Naive thymus-derived CD4-positive, alpha-beta T cell (primary cell): ENCODE data around the gene RBMS3. TPM values are rescaled to one million over a fixed set of nuclear protein-coding genes. Genes with fewer than 3 reads are reported as not detected.

ENCODE experiments used
- ATAC-seq: fragments of 150-1000 bp; cut with Tn5 transposase; 2 replicates; pipeline ENCODE4 v1.10.0; 2021; ENCODE audit warnings: mild to moderate bottlenecking, moderate library complexity
- CTCF ChIA-PET: fragments of 350-600 bp; sonication (Branson Sonifier 250); formaldehyde crosslinking; loops from one replicate; lab custom pipeline; 2021; ENCODE audit warnings: antibody characterized with exemption; lab: Charles Lee
- POLR2A ChIA-PET: fragments of 350-600 bp; sonication (Branson Sonifier 250); formaldehyde crosslinking; loops from one replicate; lab custom pipeline; 2021; ENCODE audit warnings: antibody characterized with exemption, inconsistent platforms; lab: Charles Lee
- DNase-seq, 9 donors: peaks; one replicate each; pipeline versions ENCODE4 v3.0.0 to v3.0.0-alpha.2; 2020 to 2022; ENCODE audit warnings: mixed read lengths in 1 of 9
- H3K27ac ChIP-seq: one replicate; pipeline ENCODE4 v1.7.0; 2013; ENCODE audit warnings: mild to moderate bottlenecking, low read depth, low read length, moderate library complexity
- H3K27me3 ChIP-seq, 2 donors: one replicate each; pipeline ENCODE4 v1.7.0; 2013; ENCODE audit warnings: low read length in 2 of 2, mild to moderate bottlenecking in 2 of 2, moderate library complexity in 2 of 2; ENCODE audit not compliant: control insufficient read depth in 2 of 2, insufficient read depth in 2 of 2
- H3K36me3 ChIP-seq, 3 experiments: 1 replicate in 2 of 3; 2 replicates in 1 of 3; pipeline ENCODE4 v1.7.0; 2013; ENCODE audit warnings: low read length in 3 of 3, mild to moderate bottlenecking in 3 of 3, moderate library complexity in 1 of 3; ENCODE audit not compliant: insufficient read depth in 3 of 3, control insufficient read depth in 2 of 3
- H3K4me1 ChIP-seq, 2 donors: one replicate each; pipeline ENCODE4 v1.7.0; 2013; ENCODE audit warnings: low read length in 2 of 2, mild to moderate bottlenecking in 2 of 2, moderate library complexity in 1 of 2; ENCODE audit not compliant: control insufficient read depth in 2 of 2, insufficient read depth in 2 of 2
- H3K4me3 ChIP-seq: 2 replicates; pipeline ENCODE4 v1.7.0; 2013; ENCODE audit warnings: mild to moderate bottlenecking, low read length
- H3K9me3 ChIP-seq, 3 experiments: 1 replicate in 2 of 3; 2 replicates in 1 of 3; pipeline ENCODE4 v1.7.0; 2013; ENCODE audit warnings: low read length in 3 of 3; ENCODE audit not compliant: control insufficient read depth in 2 of 3
- H3K27ac Mint-ChIP-seq, 9 donors: one replicate each; pipeline ENCODE4 v1.8.0; 2020 to 2022; ENCODE audit warnings: mixed read lengths in 9 of 9, mild to moderate bottlenecking in 8 of 9, moderate library complexity in 5 of 9, inconsistent platforms in 2 of 9
- H3K27me3 Mint-ChIP-seq, 5 donors: one replicate each; pipeline ENCODE4 v1.8.0; 2021 to 2022; ENCODE audit warnings: mixed read lengths in 5 of 5, mild to moderate bottlenecking in 1 of 5
- H3K36me3 Mint-ChIP-seq, 5 donors: one replicate each; pipeline ENCODE4 v1.8.0; 2020 to 2022; ENCODE audit warnings: mixed read lengths in 5 of 5, mild to moderate bottlenecking in 3 of 5, inconsistent platforms in 1 of 5
- H3K4me1 Mint-ChIP-seq, 7 donors: one replicate each; pipeline ENCODE4 v1.8.0; 2020 to 2022; ENCODE audit warnings: mixed read lengths in 7 of 7, mild to moderate bottlenecking in 3 of 7, inconsistent platforms in 1 of 7
- H3K4me3 Mint-ChIP-seq, 10 donors: one replicate each; pipeline ENCODE4 v1.8.0; 2020 to 2022; ENCODE audit warnings: mild to moderate bottlenecking in 10 of 10, mixed read lengths in 10 of 10, moderate library complexity in 6 of 10, inconsistent platforms in 2 of 10
- H3K9me3 Mint-ChIP-seq, 11 donors: one replicate each; pipeline ENCODE4 v1.8.0; 2020 to 2022; ENCODE audit warnings: mixed read lengths in 11 of 11, mild to moderate bottlenecking in 4 of 11, inconsistent platforms in 1 of 11, moderate library complexity in 1 of 11
- intact Hi-C, 2 donors: fragments of 100-400 bp; cut with micrococcal nuclease; formaldehyde crosslinking; loops; one replicate each; pipeline ENCODE4 v1.15.1; 2023
- polyA plus RNA-seq, 2 donors: library from polyadenylated mRNA; unstranded; fragments of 300-500 nt; fragmentation: Illumina TruSeq; gene quantifications; one replicate each; pipeline ENCODE4 v1.2.3, GENCODE V29; 2021
- total RNA-seq, 6 experiments: library from RNA in 5 of 6; stranded (reverse) in 5 of 6; gene quantifications; 1 replicate in 5 of 6; 2 replicates in 1 of 6; pipeline ENCODE4 v1.2.3 and lab custom pipeline; 2021 to 2026

RBMS3 gene
- total and polyA plus RNA-seq, 7 experiments from 2014 or later = 0.15 to 4.9 (median 0.49) TPM

DNA sequence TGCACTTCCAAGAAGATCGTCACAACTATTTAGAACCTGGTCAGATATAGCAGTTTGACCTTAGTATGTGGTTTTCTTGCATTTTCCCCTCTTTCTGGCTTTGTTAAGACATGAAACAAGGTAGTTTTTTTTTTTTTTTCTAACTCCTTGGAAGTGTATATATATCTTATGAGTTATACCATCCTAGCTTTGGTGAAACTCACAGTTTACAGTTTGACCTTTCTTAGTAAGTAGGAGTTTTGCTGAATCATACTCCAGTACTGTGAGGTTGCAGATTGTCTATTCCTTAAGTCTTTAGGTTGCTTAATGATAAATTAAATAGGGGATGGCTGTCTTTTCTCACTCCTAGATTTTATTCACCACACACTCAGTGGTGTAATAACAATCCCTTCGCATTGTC, 325.0 kb downstream of the RBMS3 start:
- ChIA-PET CTCF (interaction anchor here (0.7 kb wide), 1 partner anchor 978 kb away, joined by 3 read pairs; no protein-coding TSS in a partner anchor), POLR2A (no interaction called here)
- Mint-ChIP-seq H3K4me1 (no peaks in the 10 kb centered on the region), H3K27me3 (no peaks in the 10 kb centered on the region), H3K9me3 (peaks cover 0 to 1% (median 0%) of the 10 kb centered on the region in 11 donors), H3K36me3 (no peaks in the 10 kb centered on the region), H3K27ac (no peak overlapping the region), H3K4me3 (no peak overlapping the region)
- Histone ChIP-seq H3K4me3 (no peak overlapping the region), H3K4me1 (no peaks in the 10 kb centered on the region), H3K27me3 (no peaks in the 10 kb centered on the region), H3K27ac (no peak overlapping the region), H3K9me3 (no peaks in the 10 kb centered on the region), H3K36me3 (no peaks in the 10 kb centered on the region)
- DNase-seq (no peak), ATAC-seq (no peak)
- intact Hi-C loops = no loop called here

- H3K4me1 ChIP-seq = no peaks in the 10 kb centered on the region
- CTCF ChIA-PET = no interaction called here
- intact Hi-C loops = no loop called here
These were observed 325.5 kb downstream of the RBMS3 start for GRCh38 chr3:29606416-29606815.

GRCh38 chr3:29608414-29609327, 327.8 kb downstream of the RBMS3 start:
- Histone ChIP-seq H3K4me1 (no peaks in the 10 kb centered on the region), H3K27ac (no peak overlapping the region), H3K4me3 (no peak overlapping the region), H3K9me3 (no peaks in the 10 kb centered on the region), H3K36me3 (no peaks in the 10 kb centered on the region), H3K27me3 (no peaks in the 10 kb centered on the region)
- DNase-seq (no peak), ATAC-seq (no peak)
- no peak overlapping the region for H3K4me3 Mint-ChIP-seq
- ChIA-PET POLR2A (no interaction called here), CTCF (no interaction called here)
- no peaks in the 10 kb centered on the region for H3K27me3 Mint-ChIP-seq
- intact Hi-C loops = no loop called here
- H3K36me3 Mint-ChIP-seq = no peaks in the 10 kb centered on the region
- no peaks in the 10 kb centered on the region for H3K4me1 Mint-ChIP-seq
- no peak overlapping the region for H3K27ac Mint-ChIP-seq
- peaks cover 0 to 1% (median 0%) of the 10 kb centered on the region in 11 donors for H3K9me3 Mint-ChIP-seq

More at GRCh38 chr3:29606416-29606815, 325.5 kb downstream of the RBMS3 start:
- H3K4me1 Mint-ChIP-seq = no peaks in the 10 kb centered on the region
- H3K27me3 Mint-ChIP-seq = no peaks in the 10 kb centered on the region
- no peak overlapping the region for H3K27ac Mint-ChIP-seq
- H3K36me3 Mint-ChIP-seq = no peaks in the 10 kb centered on the region
- H3K4me3 Mint-ChIP-seq = no peak overlapping the region
- ATAC-seq (no peak), DNase-seq (no peak)
- Histone ChIP-seq H3K27ac (no peak overlapping the region), H3K4me3 (no peak overlapping the region), H3K36me3 (no peaks in the 10 kb centered on the region), H3K27me3 (no peaks in the 10 kb centered on the region), H3K9me3 (no peaks in the 10 kb centered on the region)
- peaks cover 0 to 1% (median 0%) of the 10 kb centered on the region in 11 donors for H3K9me3 Mint-ChIP-seq
- POLR2A ChIA-PET = no interaction called here

DNA sequence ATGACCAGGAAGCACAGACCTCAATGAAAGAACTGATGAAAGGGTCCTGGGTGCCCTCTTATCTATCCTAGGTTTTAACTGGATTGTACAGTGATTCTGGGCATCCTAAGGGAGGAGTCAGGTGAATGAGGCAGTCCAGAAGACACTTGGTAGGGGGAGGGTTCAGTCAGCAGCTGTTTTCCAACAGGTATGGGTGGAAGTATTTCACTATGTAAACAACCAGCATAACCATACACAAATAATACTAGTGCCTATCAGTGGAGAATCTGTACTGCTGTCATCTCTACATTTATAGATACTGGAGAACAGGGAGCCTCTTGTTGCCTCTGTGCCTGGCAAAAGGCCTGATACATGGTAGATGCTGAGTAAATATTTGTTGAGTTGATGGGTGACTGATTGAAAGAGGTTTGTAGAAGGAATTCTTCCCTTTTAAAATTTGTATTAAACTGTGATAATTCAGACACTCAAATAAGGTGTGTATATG, 328.5 kb downstream of the RBMS3 start:
- no peak overlapping the region for H3K4me3 Mint-ChIP-seq
- H3K36me3 Mint-ChIP-seq = no peaks in the 10 kb centered on the region
- ATAC-seq = no peak
- Histone ChIP-seq H3K27ac (no peak overlapping the region), H3K36me3 (no peaks in the 10 kb centered on the region), H3K9me3 (no peaks in the 10 kb centered on the region), H3K27me3 (no peaks in the 10 kb centered on the region), H3K4me1 (no peaks in the 10 kb centered on the region), H3K4me3 (no peak overlapping the region)
- H3K27ac Mint-ChIP-seq = no peak overlapping the region
- peaks cover 0 to 1% (median 0%) of the 10 kb centered on the region in 11 donors for H3K9me3 Mint-ChIP-seq
- intact Hi-C loops = no loop called here
- H3K27me3 Mint-ChIP-seq = no peaks in the 10 kb centered on the region
- DNase-seq = no peak
- no peaks in the 10 kb centered on the region for H3K4me1 Mint-ChIP-seq
- ChIA-PET POLR2A (no interaction called here), CTCF (no interaction called here)

- no peaks in the 10 kb centered on the region for H3K27me3 ChIP-seq
- no peak overlapping the region for H3K27ac Mint-ChIP-seq
- no peaks in the 10 kb centered on the region for H3K9me3 Mint-ChIP-seq
- H3K9me3 ChIP-seq = no peaks in the 10 kb centered on the region
- no peak overlapping the region for H3K27ac ChIP-seq
- H3K4me3 Mint-ChIP-seq = no peak overlapping the region
- no peak overlapping the region for H3K4me3 ChIP-seq
- ChIA-PET POLR2A (no interaction called here), CTCF (no interaction called here)
- H3K4me1 ChIP-seq = no peaks in the 10 kb centered on the region
- no peaks in the 10 kb centered on the region for H3K36me3 ChIP-seq
- DNase-seq (no peak), ATAC-seq (no peak)
- intact Hi-C loops = no loop called here
- no peaks in the 10 kb centered on the region for H3K36me3 Mint-ChIP-seq
- H3K27me3 Mint-ChIP-seq = no peaks in the 10 kb centered on the region
- no peaks in the 10 kb centered on the region for H3K4me1 Mint-ChIP-seq
These were observed 329.9 kb downstream of the RBMS3 start for GRCh38 chr3:29610781-29611180.

DNA sequence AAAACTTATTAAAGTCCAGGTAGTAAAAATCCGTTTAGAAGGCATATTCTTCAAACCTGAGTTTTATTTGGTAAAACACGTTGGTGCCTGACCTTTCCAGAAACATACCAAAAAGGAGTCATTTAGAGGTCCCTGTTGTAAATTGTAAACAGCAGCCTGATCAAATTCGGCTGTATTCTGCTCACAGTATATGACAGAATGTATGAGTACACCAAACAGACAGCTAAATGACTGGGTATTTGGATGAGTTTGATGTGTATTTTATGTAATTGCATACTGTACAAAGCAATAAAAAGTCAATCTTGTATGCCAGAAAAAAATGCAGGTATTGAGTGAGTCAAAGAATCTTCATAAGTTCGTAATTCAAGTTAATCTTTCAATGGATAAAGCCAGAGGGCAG, 330.4 kb downstream of the RBMS3 start:
- intact Hi-C loops = no loop called here
- Mint-ChIP-seq H3K27me3 (no peaks in the 10 kb centered on the region), H3K27ac (no peak overlapping the region), H3K36me3 (no peaks in the 10 kb centered on the region), H3K4me3 (no peak overlapping the region), H3K9me3 (no peaks in the 10 kb centered on the region), H3K4me1 (no peaks in the 10 kb centered on the region)
- ATAC-seq (no peak), DNase-seq (no peak)
- Histone ChIP-seq H3K36me3 (no peaks in the 10 kb centered on the region), H3K27ac (no peak overlapping the region), H3K9me3 (no peaks in the 10 kb centered on the region), H3K4me3 (no peak overlapping the region), H3K4me1 (no peaks in the 10 kb centered on the region), H3K27me3 (no peaks in the 10 kb centered on the region)
- CTCF ChIA-PET = no interaction called here
- POLR2A ChIA-PET = no interaction called here

GRCh38 chr3:29612536-29612935, 331.7 kb downstream of the RBMS3 start:
- H3K27me3 ChIP-seq = no peaks in the 10 kb centered on the region
- no peak for ATAC-seq
- ChIA-PET CTCF (no interaction called here), POLR2A (no interaction called here)
- intact Hi-C loops = no loop called here
- H3K4me3 ChIP-seq = no peak overlapping the region
- no peaks in the 10 kb centered on the region for H3K4me1 ChIP-seq
- H3K4me3 Mint-ChIP-seq = no peak overlapping the region
- no peaks in the 10 kb centered on the region for H3K4me1 Mint-ChIP-seq
- no peak overlapping the region for H3K27ac ChIP-seq
- H3K27me3 Mint-ChIP-seq = no peaks in the 10 kb centered on the region
- no peak for DNase-seq
- H3K36me3 Mint-ChIP-seq = no peaks in the 10 kb centered on the region
- no peak overlapping the region for H3K27ac Mint-ChIP-seq
- no peaks in the 10 kb centered on the region for H3K36me3 ChIP-seq
- no peaks in the 10 kb centered on the region for H3K9me3 ChIP-seq
- H3K9me3 Mint-ChIP-seq = no peaks in the 10 kb centered on the region
